GM18498 (cell line): ENCODE measurements around the gene GRID2IP.
A peak's percentile ranks its signal among the peaks of the same experiment; 100 is the strongest.
"Not testable (repeated sequence)": the region's sequence is repeated elsewhere in the genome, so short reads cannot be mapped to it uniquely, and the experiment has no call there.

Source experiments
- ATAC-seq: cut with Tn5 transposase; IDR thresholded peaks from one replicate; pipeline ENCODE4 v1.9.1; 2021; ENCODE audit warnings: mild to moderate bottlenecking, moderate library complexity; ENCODE audit not compliant: unreplicated experiment

GRID2IP gene

DNA sequence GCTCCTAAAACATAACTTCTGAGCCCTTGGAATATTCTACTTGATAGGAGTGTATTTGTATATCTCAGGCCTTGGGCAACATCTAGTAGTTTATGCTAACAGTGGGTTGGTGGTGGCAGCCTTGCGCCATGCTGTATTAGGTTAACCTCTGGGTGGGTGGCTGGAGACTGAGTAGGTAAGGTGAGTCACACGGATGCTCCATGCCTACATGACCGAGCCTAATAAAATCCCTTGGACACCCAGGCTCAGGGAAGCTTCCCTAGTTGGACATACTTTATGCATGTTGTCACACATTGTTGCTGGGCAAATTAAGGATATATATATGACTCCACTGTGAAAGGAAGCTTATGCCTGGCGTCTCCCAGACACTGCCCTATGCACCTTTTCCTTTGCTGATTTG is 97.5 kb downstream of the GRID2IP start:
- ATAC-seq, result no peak

DNA sequence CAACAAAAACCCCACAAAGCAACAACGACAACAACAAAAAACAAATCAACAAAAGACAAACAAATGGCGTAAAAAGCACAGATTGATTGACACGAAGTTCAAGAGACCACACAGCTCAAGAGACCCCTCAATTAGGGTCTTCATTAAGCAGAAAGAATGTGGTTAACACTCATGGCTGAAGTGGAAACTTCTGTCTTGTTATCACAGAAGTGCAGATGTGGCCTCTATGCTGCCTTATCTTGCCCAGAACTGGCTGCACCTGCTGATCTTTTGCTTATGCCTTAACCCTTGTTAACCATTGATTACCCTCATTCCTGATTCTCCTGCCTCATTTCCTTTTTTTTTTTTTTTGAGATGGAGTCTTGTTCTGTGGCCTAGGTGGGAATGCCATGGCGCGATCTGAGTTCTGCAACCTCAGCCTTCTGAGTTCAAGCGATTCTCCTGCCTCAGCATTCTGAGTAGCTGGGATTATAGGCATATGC is 100.0 kb downstream of the GRID2IP start:
- no peak for ATAC-seq

- not testable (repeated sequence) for ATAC-seq
Observed at GRCh38 chr7:6450591-6450990, 100.7 kb downstream of the GRID2IP start.

GRCh38 chr7:6449884-6450283 is 101.4 kb downstream of the GRID2IP start:
- ATAC-seq, result not testable (repeated sequence)

- ATAC-seq, result no peak
Observed at GRCh38 chr7:6448943-6449543, 102.2 kb downstream of the GRID2IP start.

- ATAC-seq, result peak; percentile 84
Observed at GRCh38 chr7:6447581-6448199, 103.6 kb downstream of the GRID2IP start, which contains the start of gene DAGLB. Gene DAGLB, minus strand, starts transcription at chr7:6447954. Its CDS starts 112 bp downstream, at chr7:6447842.
